Left lobe of liver (tissue), 2 donors: ENCODE results near the gene GOLGA6L10. TPM values are rescaled to one million over a fixed set of nuclear protein-coding genes. Genes with fewer than 3 reads are reported as not detected.
"Not testable (repeated sequence)": the region's sequence is repeated elsewhere in the genome, so short reads cannot be mapped to it uniquely, and the experiment has no call there.

ENCODE experiments used
- ATAC-seq: fragments of 200-7000 bp; cut with Tn5 transposase; one replicate; pipeline ENCODE4 v1.9.1; 2020; ENCODE audit warnings: mild to moderate bottlenecking, moderate library complexity
- DNase-seq: peaks from one replicate; pipeline ENCODE4 v3.0.0-alpha.2; 2020; ENCODE audit warnings: low spot score
- total RNA-seq: library from RNA; stranded (reverse); gene quantifications from one replicate; pipeline ENCODE4 v1.2.1, GENCODE V29; 2021
- donor health status: DM: no; HTN: no; CAD: no; lungs with moderate emphysema.
- donor health status: DM: no; HTN: yes; CAD: no.

Gene GOLGA6L10
- total RNA-seq, 1 donor from 2014 or later, result 0.48 TPM

DNA sequence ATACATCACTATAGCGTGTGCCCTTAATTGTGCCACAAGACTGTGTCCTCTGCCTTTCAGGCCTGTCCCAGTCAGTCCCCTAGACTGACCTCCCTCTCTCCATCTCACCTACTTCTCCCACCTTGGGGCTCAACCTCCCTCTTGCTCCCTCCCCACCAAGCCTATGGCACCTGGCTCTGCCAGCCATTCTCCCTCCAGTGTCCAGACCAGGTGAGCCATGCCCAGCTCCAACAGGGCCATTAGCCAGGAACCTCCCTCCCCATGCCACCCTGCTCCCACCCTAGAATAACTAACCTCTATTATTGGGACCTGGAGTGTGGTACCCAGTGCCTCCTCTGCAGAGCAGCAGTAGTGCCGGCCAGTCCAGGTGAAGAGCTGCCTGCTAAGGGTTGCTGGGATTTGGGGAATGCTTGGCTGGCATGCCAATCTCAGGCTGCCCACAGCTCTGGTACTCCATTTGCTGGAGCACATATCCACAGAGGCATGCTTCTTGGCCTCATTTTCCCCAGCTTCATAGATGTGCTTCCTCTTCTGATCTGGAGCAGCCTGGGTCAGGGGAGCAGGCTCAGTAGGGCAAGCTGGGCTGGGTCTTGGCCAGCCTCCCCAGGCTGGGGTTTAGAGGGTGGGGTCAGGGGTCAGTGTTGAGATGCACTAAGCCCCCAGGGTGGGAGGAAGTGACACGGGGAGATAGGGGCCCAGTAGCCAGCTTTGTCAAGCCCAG is 47.8 kb downstream of the GOLGA6L10 start:
- DNase-seq (no peak), ATAC-seq (no peak)

DNA sequence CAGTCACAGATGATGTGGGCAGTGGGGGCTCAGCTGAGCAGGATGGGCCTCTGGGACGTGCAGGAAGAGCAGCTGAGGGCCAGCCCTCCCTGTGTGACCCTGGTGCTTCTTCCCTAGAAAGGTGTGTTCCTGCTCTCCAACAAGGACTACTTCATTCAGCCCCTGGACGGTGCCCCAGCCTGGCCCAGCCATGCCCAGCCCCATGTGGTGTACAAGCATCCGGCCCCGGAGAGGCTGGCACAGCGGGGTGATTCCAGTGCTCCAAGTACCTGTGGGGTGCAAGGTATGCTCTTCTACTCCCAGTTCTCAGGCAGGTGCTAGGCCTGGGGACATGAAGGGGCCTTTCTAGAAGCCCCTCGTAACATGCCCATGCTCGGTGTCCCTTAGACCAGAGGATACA is 48.4 kb downstream of the GOLGA6L10 start:
- ATAC-seq (no peak), DNase-seq (no peak)

DNA sequence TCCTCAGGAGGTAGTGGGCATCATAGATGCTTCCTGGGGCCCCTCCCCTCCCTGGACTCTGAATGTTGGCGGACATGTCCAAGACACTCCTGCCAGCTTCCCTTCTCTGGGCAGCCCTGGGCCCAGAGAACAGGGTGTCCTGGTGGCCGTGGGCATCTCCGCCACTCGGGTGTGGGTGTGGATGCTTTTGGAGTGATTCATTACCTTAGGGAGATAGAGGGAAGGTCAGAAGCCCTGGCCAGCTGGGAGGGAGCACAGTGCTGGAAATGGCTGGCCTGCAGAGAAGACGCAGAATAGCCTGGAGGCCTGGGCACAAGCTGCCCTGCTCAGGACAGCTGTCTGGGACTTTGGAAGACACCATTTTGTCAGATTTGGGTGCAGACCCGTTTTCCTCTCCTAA is 48.9 kb downstream of the GOLGA6L10 start:
- ATAC-seq, DNase-seq: not testable (repeated sequence)

DNA sequence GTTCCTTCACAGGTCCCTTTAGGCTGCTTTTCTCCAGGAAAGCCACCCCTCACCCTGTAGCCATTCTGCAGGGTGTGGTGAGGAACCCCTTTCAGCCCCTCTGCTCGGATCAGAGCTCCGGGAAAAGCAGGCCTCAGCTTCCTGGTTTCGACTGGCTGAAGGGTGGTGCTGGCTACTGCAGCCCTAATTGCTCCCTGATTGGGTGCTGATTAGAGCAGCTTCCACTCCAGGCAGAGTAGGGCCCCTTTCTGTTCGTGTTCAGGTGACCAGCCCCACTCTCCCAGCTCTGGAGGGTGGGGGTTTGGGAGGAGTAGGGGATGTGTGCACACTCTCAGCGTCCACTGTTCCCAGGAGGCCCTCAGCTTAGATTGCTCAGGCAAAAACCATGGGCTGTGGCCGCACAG is 49.8 kb downstream of the GOLGA6L10 start:
- not testable (repeated sequence) for ATAC-seq, DNase-seq

DNA sequence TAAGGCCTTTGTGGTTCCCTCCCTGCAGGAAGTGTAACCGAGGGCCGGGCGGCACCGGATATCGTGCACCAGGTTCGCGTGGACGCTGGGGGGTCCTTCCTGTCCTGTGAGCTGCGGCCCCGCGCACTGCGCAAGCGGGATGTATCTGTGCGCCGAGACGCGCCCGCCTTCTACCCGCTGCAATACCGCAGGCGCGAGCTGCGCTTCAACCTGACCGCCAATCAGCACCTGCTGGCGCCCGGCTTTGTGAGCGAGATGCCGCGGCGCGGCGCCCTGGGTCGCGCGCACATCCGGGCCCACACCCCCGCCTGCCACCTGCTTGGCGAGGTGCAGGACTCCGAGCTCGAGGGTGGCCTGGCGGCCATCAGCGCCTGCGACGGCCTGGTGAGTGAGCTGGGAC is 50.8 kb downstream of the GOLGA6L10 start:
- no peak for DNase-seq
- ATAC-seq, result no peak

DNA sequence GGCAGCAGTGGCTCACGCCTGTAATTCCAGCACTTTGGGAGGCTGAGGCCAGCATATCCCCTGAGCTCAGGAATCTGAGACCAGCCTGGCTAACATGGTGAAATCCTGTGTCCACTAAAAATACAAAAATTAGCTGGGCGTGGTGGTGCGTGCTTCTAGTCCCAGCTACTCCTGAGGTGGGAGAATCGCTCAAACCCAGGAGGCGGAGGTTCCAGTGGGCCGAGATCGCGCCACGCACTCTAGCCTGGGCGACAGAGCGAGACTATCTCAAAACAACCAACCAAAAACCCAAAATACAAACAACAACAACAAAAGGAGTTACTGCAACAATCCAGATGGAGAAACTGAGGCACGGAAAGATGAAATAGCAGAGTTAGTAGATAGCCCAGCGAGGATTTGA is 51.2 kb downstream of the GOLGA6L10 start:
- DNase-seq, result no peak
- no peak for ATAC-seq

DNA sequence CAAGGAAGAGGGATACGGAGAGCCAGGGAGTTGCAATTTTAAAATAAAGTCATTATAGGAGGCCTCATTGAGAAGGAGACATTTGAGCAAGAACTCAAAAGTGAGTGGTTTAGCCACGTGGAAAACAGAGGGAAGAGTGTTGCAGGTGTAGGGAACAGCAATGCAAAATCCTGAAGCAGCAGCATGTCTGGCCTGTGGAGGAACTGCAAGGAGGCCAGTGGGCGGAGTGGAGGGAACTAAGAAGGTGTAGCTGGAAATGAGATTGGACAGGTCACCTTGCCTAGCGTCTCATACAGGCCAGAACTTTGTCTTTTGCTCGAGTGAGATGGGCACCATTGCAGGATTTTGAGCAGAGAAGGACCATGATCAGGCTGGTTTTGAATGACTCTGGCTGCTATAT is 51.7 kb downstream of the GOLGA6L10 start:
- ATAC-seq (no peak), DNase-seq (no peak)

DNA sequence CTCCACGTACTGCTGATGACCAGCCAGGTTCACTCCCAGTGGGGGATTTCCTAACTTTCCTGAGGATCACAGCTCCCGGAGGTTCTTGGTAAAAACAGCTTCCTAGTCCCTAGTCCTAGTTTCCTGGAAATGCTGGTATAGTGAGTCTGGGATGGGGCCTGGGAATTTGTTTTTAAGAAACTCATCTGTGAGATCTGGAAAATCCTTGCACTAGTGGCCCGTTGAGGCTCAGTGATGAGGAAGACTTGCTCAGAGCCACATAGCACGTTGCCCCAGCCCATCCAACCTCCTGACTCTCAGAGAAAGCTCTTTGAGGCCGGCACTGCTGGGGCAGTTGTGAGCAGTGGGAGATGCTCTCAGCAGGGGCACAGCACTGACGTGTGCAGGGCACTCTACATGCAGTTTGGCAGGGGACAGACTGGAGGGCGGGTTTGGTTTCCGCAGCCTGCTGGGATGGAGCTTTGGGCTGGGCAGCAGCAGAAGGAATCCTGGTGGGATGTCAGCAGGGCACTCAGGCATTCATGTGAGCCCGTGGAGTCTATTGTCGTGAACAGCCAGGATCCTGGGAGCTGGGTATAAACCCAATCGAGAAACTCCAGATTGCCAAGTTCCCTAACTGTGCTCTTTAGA is 55.1 kb downstream of the GOLGA6L10 start:
- ATAC-seq (no peak), DNase-seq (no peak)

DNA sequence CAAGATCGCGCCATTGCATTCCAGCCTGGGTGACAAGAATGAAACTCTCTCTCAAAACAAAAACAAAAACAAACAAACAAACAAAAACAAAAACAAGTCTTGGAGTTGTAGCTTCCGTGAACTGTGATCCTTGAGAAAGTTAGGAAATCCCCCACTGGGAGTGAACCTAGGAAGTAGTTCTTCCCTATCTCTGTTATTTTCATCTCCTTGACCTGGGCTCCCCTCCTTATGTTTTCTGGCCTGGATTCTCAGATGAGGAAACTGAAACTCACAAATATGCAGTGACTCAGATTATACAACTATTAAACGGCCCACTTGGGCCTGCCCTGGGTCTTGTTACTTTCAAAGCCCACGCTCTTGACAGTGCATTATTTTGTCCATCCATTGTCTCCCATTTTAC is 57.0 kb downstream of the GOLGA6L10 start:
- DNase-seq (no peak), ATAC-seq (no peak)

Other genes starting within 250 kb of the GOLGA6L10 start
- 6.7 TPM for gene EFL1, start 86.7 kb downstream of the GOLGA6L10 start, total RNA-seq
- 0.58 TPM for gene SAXO2, start 86.7 kb downstream of the GOLGA6L10 start, total RNA-seq
- 0.88 TPM for gene GOLGA6L9, start 80.3 kb upstream of the GOLGA6L10 start, total RNA-seq
- 478 TPM for gene RPS17, start 191.0 kb upstream of the GOLGA6L10 start, total RNA-seq